ENCODE results near the gene PTPRT.
A peak's percentile ranks its signal among the peaks of the same experiment; 100 is the strongest.

The PTPRT gene

DNA sequence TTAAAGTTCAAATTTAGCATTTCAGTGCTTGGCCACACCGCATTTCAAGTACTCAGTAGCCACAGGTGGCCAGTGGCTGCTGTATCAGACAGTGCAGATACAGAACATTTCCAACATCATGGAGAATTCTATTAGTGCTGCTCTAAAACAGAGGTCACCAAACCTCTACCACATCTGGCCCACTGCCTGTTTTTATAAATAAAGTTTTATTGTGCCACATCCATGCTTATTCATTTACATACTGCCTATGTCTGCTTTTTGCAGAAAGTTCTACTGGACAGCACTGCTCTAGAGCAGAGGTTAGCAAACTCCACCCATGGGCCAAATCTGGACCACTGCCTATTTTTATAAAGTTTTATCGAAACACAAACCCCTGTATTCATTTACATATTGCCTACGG lies 3.7 kb upstream of the PTPRT start:
- no peaks in the 10 kb centered on the region for H3K9me3 ChIP-seq (ENCODE audit: control insufficient read depth, insufficient read depth, low read length)
- 0 out of 2 replicates have a peak, but pooled peaks cover 4% of the 10 kb centered on the region for H3K4me1 ChIP-seq (ENCODE audit: insufficient read depth, low read length)
- H3K36me3 ChIP-seq (ENCODE audit: insufficient read depth, low read length): no peaks in the 10 kb centered on the region
- H3K9ac ChIP-seq (ENCODE audit: low read depth, low read length): no peak overlapping the region

DNA sequence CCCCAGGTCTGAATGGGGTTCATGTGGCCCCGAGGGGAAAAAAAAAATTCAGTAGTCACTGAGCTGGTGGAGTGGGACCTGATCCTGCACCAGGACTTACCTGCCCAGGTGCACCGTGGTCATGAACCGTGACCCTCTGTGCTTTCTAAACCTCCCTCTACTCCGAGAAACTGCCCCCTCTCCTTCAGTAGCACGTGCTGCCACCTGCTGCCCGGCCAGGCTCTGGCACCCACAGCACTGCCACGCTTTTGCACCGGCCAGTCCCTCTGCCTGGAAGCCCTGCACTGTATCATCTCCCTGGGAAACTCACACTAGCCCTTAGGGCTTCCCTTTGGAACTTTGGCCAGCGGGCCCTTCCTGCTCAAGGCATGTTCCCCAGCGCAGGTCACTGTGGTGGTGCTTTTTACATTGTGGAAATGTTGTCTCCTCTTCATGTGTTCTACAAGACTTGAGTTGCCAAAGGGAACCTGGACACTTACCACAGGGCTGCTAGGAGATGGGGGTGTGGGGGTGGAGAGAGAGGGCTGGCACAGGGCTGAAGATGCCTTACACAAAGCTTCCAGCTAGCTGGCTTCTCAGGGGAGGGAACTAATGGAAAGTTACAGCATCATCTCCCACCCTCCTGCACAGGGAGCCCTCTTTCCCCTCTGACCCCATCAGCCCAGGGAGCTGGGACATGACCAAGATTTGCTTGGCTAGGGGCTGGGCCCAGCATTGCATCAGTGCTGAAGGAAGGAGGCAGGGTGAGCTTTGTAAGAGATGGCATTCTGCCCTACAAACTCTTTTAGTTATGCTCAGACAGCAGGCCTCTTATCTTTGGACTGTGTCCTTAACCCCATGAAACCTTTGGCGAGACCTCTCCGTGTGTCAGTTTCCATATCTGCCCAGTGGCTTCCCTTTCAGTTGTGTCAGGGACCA lies 2.5 kb upstream of the PTPRT start:
- Histone ChIP-seq H3K9ac (ENCODE audit: low read depth, low read length) (no peak overlapping the region), H3K4me1 (ENCODE audit: insufficient read depth, low read length) (0 out of 2 replicates have a peak, but pooled peaks cover 4% of the 10 kb centered on the region), H3K36me3 (ENCODE audit: insufficient read depth, low read length) (no peaks in the 10 kb centered on the region), H3K9me3 (ENCODE audit: control insufficient read depth, insufficient read depth, low read length) (no peaks in the 10 kb centered on the region)

DNA sequence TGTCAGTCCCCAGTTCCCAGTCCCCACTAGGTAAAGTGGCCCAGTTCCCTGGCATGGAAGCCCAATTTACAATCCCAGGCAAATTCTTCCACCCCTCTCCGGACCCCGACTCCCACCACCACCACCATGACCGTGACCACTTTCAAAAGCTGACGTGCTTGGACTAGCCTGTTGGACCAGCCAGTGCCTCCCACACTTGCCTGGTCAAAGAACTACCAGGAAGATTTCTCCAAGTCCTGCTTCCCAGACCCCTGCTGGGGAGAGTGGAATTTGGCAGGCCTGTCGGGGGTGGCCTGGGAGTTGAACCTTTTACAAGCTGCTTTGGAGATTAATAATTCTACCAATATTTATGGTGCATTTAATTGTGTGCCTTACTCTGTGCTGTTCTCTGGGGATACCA lies 1.4 kb upstream of the PTPRT start:
- Histone ChIP-seq H3K36me3 (ENCODE audit: insufficient read depth, low read length) (no peaks in the 10 kb centered on the region), H3K4me1 (ENCODE audit: insufficient read depth, low read length) (0 out of 2 replicates have a peak, but pooled peaks cover 4% of the 10 kb centered on the region), H3K9me3 (ENCODE audit: control insufficient read depth, insufficient read depth, low read length) (no peaks in the 10 kb centered on the region), H3K9ac (ENCODE audit: low read depth, low read length) (no peak overlapping the region)

DNA sequence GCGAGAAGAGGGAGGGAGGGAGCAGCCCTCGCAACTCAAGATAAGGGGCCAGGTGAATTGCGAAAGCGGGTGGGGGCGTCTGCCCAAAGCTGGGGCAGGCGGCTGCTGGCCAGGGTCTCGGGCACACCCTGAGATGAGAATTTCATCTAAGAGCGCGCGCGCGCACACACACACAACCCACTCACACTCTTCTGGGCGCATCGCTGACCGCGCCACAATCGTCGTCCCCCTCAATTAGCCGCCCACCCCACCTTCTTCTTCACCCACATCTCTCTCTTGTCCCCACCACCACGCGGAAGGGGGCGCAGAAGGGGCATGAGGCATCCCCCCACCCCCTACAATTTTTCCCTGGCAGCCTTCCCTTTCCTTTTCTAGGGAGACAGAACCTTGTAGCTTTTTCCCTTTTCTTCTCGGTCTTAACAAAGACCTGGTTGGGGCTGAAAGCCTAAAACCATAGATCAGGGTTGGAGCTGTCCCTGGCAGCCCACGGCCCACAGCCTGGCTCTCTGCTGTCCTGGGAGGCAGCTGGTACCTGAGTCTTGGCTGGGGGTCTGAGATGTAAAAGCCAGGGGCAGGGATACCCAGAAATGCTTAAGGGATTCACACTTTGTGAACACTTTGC lies 737 bp upstream of the PTPRT start:
- Histone ChIP-seq H3K9me3 (ENCODE audit: control insufficient read depth, insufficient read depth, low read length) (no peaks in the 10 kb centered on the region), H3K9ac (ENCODE audit: low read depth, low read length) (peak overlapping the region; percentile 36; the same call in 1 of the 2 replicates), H3K36me3 (ENCODE audit: insufficient read depth, low read length) (no peaks in the 10 kb centered on the region), H3K4me1 (ENCODE audit: insufficient read depth, low read length) (0 out of 2 replicates have a peak, but pooled peaks cover 4% of the 10 kb centered on the region)

DNA sequence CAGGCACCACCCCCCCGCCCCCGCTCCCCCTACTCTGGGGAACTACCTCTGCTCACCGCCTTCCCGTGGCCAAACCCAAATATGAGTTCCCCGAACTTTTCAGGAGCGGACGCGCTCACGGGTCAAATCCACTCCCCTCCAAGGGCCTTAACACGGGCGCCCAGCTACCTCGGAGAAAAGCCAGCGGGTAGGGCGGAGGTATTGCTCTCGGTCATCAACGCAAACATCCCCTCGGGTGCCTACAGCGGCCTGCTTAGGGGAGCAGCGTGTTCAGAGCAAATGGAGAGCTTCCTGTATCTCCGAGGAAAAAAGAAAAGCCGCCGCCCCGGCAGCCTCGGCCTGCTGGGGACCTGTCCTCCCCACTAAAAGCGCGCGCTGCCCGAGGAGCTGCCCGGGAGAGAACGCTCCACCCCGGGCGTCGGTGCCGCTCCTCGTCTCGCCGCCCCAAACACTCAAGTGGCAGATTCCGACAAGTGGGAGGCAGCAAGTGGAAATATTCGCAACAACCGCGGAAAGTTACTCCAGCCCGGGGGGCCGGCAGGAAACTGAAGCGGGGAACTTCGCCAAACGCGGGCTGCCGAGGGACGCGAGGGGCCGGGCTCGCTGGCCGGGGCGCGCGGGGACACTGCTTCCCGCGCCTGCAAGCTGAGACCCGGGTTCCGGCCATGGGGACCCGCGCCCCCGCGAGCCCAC lies 699 bp downstream of the PTPRT start:
- Histone ChIP-seq H3K4me1 (ENCODE audit: insufficient read depth, low read length) (0 out of 2 replicates have a peak, but pooled peaks cover 4% of the 10 kb centered on the region), H3K9ac (ENCODE audit: low read depth, low read length) (peak overlapping the region; percentile 64; the same call in 1 of the 2 replicates), H3K36me3 (ENCODE audit: insufficient read depth, low read length) (no peaks in the 10 kb centered on the region), H3K9me3 (ENCODE audit: control insufficient read depth, insufficient read depth, low read length) (no peaks in the 10 kb centered on the region)

DNA sequence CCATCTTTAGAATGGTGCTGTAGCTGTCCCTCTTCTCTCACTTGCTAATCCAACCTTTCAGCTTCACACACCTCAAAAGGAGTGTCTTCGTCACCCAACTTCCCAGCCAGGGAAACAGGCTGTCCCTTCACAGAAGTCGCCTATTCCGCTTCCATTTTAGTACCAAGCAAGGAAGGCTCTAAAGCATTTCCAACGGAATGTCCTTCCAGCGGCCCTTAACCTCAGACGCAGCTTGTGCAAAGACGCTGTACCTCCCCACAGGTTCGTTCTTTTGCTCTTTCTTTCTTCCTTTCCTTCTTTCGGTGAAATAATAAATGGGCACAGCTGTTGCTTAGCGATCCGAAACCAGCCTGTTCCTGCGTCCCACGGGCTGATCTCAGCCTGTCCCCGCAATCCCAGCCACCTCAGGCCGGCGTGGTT lies 1.5 kb downstream of the PTPRT start:
- H3K9me3 ChIP-seq (ENCODE audit: control insufficient read depth, insufficient read depth, low read length): no peaks in the 10 kb centered on the region
- peak overlapping the region; percentile 7; the same call in 1 of the 2 replicates for H3K9ac ChIP-seq (ENCODE audit: low read depth, low read length)
- H3K4me1 ChIP-seq (ENCODE audit: insufficient read depth, low read length): 0 out of 2 replicates have a peak, but pooled peaks cover 4% of the 10 kb centered on the region
- no peaks in the 10 kb centered on the region for H3K36me3 ChIP-seq (ENCODE audit: insufficient read depth, low read length)

DNA sequence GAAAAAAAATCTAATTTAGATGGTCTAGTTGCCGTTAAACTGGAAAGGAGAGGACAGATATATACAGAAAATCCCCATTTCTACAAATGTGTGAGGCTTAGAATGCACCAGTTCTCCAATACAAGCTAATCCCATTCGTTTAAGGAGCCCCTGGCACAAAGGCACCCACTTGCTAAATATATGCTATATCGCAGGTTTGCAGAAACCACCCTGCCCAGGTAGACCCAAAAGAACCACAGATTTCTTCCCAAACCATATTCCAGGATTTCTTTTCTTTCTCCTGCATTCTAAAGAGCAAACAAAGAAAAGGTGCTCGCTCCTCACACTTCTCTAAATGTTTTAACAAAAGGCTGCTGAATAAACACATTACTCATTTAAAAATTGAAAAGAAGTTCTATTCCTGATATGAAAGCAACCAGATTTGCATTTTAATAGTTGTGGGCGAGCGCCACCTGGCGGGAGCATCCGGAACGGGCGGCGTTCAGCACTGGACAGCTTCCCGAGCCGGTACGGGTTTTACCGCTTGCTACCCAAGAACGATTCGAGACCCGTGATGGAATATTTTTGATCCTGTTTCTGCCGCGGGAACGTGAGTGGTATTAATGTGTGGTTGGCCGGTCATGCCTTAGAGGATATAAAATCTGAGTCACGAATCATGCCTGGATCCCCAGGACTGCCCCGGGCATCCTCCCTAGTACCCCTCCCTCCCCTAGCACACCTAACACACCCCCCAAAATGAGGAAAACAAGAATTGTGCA lies 2.1 kb downstream of the PTPRT start:
- 0 out of 2 replicates have a peak, but pooled peaks cover 4% of the 10 kb centered on the region for H3K4me1 ChIP-seq (ENCODE audit: insufficient read depth, low read length)
- peak overlapping the region; percentile 7; the same call in 1 of the 2 replicates for H3K9ac ChIP-seq (ENCODE audit: low read depth, low read length)
- H3K36me3 ChIP-seq (ENCODE audit: insufficient read depth, low read length): no peaks in the 10 kb centered on the region
- no peaks in the 10 kb centered on the region for H3K9me3 ChIP-seq (ENCODE audit: control insufficient read depth, insufficient read depth, low read length)

DNA sequence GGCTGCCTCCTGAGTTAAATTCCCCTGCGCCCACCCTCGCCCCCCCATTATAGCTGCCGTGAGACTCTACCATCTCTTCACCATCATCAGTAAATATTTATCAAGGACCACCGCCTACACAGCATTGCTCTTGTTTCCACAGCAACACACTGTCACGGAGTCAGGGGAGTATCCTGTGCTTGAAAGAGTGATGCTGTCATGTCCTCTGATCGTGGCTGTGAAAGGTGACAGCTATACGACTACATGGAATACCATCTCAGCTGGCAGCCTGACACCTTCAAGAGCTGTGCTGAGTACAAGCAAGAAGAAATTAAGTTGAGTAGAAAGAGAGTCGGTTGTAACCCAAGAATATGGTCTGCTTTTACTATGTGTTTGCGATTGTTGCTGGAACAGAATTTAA lies 3.4 kb downstream of the PTPRT start:
- no peaks in the 10 kb centered on the region for H3K9me3 ChIP-seq (ENCODE audit: control insufficient read depth, insufficient read depth, low read length)
- H3K36me3 ChIP-seq (ENCODE audit: insufficient read depth, low read length): no peaks in the 10 kb centered on the region
- H3K9ac ChIP-seq (ENCODE audit: low read depth, low read length): no peak overlapping the region
- H3K4me1 ChIP-seq (ENCODE audit: insufficient read depth, low read length): no peaks in the 10 kb centered on the region

DNA sequence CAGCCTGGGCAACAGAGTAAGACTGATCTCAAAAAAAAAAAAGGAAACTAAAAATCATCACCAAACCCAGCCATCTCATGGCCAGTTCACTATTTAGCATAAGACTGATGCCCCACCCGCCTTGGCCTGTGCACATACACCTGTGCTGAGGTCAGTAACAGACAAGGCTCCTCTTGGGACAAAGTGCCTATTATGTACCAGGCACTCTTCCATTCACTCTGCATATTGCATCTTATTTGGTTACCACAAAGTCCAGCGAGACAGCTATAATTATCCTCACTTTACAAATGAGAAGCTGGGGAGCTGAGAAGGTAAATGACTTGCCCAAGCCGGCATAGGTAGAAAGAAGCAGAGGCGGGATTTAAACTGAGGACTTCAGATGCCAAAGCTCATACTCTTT lies 3.8 kb downstream of the PTPRT start:
- Histone ChIP-seq H3K4me1 (ENCODE audit: insufficient read depth, low read length) (no peaks in the 10 kb centered on the region), H3K9ac (ENCODE audit: low read depth, low read length) (no peak overlapping the region), H3K36me3 (ENCODE audit: insufficient read depth, low read length) (no peaks in the 10 kb centered on the region), H3K9me3 (ENCODE audit: control insufficient read depth, insufficient read depth, low read length) (no peaks in the 10 kb centered on the region)

DNA sequence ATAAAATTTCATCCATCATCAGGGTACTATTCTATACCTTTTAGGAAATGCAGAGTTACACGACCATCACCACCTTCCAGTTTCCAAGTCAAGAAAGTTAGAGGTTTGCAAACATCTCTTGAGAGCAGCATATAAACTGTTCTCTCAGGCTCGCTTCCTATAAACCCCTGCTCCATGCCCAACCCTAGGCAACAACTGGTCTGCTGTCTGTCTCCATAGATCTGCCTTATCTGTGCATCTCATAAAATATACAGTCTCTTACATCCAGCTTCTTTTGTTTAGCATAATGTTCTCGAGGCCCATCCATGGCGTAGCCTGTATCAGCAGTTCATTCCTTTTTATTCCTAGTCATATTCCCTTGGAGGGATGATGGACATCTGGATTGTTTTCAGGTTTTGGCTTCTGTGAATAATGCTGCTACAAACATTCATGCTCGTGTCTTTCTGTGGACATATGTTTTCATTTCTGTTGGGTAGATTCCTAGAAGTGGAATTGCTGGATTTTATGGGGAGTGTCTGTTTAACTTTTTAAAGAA lies 6.1 kb downstream of the PTPRT start:
- H3K36me3 ChIP-seq (ENCODE audit: insufficient read depth, low read length): no peaks in the 10 kb centered on the region
- H3K9ac ChIP-seq (ENCODE audit: low read depth, low read length): no peak overlapping the region
- no peaks in the 10 kb centered on the region for H3K4me1 ChIP-seq (ENCODE audit: insufficient read depth, low read length)
- H3K9me3 ChIP-seq (ENCODE audit: control insufficient read depth, insufficient read depth, low read length): no peaks in the 10 kb centered on the region

DNA sequence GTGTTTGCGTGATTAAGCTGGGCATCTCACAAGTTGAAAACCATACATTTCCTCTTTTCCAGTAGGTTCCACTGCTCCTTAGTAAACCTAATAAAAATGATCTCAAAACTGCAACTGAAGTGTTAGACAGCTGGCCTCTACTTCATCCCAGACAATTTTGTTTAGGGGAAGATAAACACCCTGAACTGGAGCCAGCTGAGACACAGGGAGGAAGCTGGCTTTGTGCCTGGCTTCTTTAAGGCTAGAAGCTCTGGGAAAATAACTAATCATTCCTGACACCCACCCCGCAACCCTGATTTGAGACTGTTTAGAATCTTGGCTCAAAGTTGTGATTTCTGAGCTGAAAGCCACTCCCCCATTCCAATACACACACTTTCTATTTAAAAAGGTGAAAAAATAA lies 11.6 kb downstream of the PTPRT start:
- Histone ChIP-seq H3K4me1 (ENCODE audit: insufficient read depth, low read length) (no peaks in the 10 kb centered on the region), H3K9me3 (ENCODE audit: control insufficient read depth, insufficient read depth, low read length) (no peaks in the 10 kb centered on the region), H3K36me3 (ENCODE audit: insufficient read depth, low read length) (no peaks in the 10 kb centered on the region), H3K9ac (ENCODE audit: low read depth, low read length) (no peak overlapping the region)

DNA sequence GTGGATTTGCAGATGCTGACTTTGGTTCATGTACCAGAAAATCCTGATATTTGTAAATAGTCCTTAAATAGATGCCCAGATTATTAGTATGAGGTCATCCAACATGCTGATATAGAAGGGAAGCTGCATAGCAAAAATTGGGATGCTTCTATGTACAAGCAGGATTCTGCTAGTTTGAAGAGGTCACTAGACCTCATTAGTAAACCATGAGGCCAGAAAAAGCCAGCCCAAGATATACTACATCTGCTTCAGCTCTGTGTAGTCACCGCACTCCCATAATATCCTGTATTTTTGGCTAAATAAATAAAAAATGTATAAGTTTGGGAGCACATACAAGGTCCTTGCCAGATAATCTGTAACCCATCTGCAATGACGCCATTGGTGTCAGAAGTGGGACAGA lies 13.0 kb downstream of the PTPRT start:
- H3K36me3 ChIP-seq (ENCODE audit: insufficient read depth, low read length): no peaks in the 10 kb centered on the region
- no peaks in the 10 kb centered on the region for H3K4me1 ChIP-seq (ENCODE audit: insufficient read depth, low read length)
- no peak overlapping the region for H3K9ac ChIP-seq (ENCODE audit: low read depth, low read length)
- no peaks in the 10 kb centered on the region for H3K9me3 ChIP-seq (ENCODE audit: control insufficient read depth, insufficient read depth, low read length)

DNA sequence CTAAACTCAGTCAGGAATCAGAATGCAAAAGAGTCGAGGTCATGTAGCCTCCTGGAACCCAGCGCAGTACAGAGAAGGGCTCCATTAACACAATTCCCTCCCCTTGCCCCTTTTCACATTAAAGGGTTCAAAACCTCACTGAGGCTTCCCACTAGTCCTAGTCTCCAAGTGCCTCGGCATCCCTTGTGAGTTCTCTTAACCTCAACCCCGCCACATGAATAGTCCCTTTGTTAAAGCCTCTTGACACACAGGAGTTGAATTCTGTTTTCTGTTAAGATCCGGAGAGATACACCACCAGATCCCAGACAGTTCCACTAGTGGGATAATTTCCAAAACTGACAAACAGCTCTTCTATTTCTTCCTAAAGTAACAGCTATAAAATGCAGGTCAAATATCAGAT lies 17.8 kb downstream of the PTPRT start:
- no peak overlapping the region for H3K9ac ChIP-seq (ENCODE audit: low read depth, low read length)
- no peaks in the 10 kb centered on the region for H3K9me3 ChIP-seq (ENCODE audit: control insufficient read depth, insufficient read depth, low read length)
- no peaks in the 10 kb centered on the region for H3K4me1 ChIP-seq (ENCODE audit: insufficient read depth, low read length)
- no peaks in the 10 kb centered on the region for H3K36me3 ChIP-seq (ENCODE audit: insufficient read depth, low read length)

DNA sequence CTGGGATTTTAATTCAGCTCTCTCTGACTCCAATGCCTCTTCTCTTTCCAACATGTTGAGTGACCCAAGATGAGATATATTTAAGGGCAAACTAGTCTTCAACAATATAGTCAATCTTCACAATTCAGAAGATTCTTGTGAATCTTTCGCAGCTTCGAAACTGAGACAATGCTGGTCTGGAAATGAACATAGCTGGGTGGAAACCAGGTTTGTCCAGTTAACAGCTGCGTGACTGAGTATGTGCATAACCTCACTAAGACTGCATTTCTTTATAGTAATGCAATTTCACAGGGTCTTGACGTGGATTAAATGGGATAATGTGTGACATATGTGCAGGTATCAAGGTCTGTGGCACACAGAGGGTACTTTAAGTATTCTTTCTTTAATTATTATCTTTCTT lies 18.9 kb downstream of the PTPRT start:
- H3K9ac ChIP-seq (ENCODE audit: low read depth, low read length): no peak overlapping the region
- no peaks in the 10 kb centered on the region for H3K36me3 ChIP-seq (ENCODE audit: insufficient read depth, low read length)
- no peaks in the 10 kb centered on the region for H3K4me1 ChIP-seq (ENCODE audit: insufficient read depth, low read length)
- H3K9me3 ChIP-seq (ENCODE audit: control insufficient read depth, insufficient read depth, low read length): no peaks in the 10 kb centered on the region

All from ES-I3 (cell line).